ENCODE data around the gene ELK3.
A peak's percentile ranks its signal among the peaks of the same experiment; 100 is the strongest.

The ELK3 gene

DNA sequence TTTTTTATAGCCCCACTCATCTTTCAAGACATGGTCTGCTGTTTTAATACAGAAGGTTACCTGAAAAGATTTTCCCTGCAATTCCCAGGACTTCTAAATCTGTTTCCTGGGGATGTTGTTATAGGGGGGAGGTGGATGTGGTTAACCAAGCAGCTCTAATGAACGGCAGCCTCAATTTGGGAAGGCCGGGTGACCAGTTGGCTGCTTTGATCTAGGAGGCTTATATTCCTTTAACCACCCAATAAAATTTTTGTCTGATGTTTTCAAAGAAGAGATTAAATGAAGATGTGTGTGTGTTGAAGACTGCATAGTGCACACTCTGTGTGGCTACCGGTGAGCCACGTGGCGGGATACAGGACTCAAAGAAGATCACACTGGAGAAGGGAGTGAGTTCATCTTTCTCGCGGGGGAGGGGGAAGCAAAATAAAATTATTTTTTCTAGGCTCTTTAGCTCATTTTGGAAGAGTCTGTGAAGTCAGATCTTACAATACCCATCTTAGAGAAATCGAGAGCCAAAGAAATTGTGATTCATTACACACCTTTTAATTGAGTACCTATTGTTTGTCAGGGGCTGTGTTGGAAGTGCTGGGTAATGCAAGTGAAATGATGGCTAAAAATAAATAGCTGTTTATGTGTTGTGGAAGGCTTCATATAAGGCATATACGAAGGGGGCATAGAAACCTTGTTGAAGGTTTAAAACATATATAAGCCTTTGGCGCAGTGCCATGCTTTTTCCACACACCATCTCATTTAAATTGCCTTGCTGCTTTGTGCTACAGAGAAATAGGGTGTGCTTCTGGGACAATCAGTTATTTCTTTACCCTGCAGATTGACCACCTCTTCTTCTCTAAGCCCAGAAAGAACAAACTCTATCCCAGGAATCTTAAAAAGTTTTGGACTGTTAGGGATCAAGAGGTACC, 18.5 kb downstream of the ELK3 start:
- DNase-seq (ENCODE audit: low spot score): peak; percentile 98

DNA sequence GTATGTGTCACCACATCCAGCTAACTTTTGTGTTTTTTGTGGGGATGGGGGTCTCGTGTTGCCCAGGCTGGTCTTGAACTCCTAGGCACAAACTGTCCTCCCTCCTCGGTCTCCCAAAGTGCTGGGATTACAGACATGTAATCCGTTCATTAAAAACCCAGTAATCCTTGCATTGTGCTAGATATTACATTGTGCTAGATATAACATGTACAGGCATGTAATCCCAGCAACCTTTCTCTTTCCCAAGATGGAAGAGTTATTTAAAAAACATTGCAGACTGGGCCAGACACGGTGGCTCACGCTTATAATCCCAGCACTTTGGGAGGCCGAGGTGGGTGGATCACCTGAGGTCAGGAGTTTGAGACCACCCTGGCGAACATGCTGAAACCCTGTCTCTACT, 19.7 kb downstream of the ELK3 start:
- DNase-seq (ENCODE audit: low spot score): no peak

DNA sequence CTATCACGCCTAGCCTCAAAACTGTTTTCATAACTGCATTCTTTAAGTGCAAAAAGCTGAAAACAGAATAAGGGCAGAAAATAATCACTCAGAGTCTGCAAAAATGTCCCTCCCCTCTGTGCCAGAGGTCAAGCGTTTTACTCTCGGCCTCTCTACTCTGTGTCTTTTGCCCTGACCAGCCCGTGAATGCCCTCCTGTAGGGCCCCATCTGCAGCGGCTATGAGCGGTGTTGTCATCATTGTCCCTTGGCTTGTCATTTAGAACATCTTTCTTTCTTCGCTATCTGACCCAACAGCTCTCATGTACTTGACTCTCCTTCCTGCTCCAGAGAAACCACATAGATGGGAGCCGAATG, 21.7 kb downstream of the ELK3 start:
- DNase-seq (ENCODE audit: low spot score): no peak

DNA sequence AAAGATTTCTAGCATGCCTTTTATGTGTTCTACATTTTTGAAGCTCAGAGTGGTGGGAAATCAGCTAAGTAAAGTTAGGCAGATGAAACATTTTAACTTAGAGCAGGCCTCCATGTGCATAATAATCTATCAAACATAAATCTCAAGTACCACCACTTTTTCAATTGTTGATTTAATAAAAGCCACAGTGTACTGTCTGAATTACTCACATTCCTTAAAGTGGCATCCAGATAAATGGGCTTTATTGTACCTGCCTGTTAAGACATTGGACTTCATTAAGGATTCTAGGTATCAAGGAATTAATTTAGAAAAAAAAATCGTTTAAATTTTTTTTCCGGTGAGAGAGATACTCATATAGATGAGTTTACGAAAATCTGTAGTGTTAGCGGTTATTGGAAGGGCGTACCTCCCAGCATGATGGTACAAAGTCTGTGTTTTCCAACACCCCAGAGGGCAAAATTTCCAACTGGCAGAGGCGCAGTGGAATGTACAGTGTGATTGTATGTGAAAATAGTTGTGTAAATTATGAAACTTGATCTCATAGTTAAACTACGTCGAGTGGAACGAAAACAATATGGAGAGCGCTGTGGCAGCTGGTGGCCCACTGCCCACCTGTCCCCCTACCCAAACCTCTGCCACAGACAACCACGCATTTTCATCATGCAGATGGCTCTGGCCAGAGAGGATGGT, 25.0 kb downstream of the ELK3 start:
- peak; percentile 56 for DNase-seq (ENCODE audit: low spot score)

DNA sequence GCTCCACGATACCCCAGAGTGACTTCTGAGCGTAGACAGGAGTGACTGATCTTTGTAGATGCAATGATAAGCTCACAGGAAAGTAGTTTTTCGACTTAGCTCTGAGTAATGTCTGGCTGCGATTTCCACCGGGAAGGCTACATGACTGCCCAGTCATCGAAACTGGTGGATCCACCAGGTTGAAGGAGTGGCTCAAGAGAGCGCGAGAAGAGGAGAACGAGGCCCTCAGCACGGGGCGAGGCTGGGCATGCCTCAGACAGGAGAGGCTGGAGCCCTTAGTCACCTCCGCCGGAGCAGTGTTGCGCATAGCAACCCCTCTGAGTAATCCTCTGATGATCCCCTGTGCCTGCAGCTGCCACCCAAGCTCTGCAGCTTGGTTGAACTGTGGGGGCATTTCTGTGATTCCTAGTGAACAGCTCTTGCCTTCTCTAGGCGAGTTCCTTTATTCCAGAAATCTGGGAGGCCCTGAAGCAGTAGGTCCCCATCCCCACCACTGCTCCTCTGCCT, 25.6 kb downstream of the ELK3 start:
- DNase-seq (ENCODE audit: low spot score): peak; percentile 97

DNA sequence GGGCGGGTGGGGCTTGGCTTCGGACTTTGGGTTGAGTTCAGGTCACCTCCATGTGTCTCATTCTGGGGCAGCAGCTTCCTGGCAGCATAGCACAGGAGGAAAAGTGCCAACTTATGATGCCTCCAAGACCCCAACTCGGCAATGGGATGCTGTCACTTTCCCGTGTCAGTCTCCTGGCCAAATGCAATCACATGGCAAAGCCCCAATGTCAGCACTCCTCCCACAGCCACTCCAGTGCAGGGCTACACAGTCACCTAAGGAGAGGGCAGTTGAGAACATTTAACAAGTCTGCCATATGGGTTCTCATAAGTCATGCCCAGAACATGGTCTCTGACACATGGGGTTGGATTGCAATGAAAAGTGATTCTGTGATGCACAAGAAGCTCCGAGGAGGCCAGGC, 26.7 kb downstream of the ELK3 start:
- DNase-seq (ENCODE audit: low spot score): no peak

DNA sequence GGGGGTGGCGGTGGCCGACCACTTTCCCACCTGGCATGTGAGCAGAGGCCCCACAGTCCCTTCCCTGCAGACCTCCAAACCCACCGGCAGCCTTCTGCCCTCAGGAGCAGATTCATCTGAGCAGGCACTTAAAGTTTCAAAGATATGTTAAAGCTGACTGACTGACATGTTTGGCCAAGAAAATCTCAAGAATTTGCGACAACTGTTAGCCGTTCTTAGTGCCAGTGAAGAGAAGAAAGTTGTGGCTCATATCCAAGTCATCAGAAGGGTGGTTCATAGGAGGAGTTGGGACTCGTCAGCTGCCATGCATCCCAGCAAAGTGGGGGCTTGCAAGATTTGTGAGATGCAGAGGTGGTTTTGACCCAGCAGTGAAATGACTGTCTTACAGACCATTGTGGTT, 27.2 kb downstream of the ELK3 start:
- no peak for DNase-seq (ENCODE audit: low spot score)

DNA sequence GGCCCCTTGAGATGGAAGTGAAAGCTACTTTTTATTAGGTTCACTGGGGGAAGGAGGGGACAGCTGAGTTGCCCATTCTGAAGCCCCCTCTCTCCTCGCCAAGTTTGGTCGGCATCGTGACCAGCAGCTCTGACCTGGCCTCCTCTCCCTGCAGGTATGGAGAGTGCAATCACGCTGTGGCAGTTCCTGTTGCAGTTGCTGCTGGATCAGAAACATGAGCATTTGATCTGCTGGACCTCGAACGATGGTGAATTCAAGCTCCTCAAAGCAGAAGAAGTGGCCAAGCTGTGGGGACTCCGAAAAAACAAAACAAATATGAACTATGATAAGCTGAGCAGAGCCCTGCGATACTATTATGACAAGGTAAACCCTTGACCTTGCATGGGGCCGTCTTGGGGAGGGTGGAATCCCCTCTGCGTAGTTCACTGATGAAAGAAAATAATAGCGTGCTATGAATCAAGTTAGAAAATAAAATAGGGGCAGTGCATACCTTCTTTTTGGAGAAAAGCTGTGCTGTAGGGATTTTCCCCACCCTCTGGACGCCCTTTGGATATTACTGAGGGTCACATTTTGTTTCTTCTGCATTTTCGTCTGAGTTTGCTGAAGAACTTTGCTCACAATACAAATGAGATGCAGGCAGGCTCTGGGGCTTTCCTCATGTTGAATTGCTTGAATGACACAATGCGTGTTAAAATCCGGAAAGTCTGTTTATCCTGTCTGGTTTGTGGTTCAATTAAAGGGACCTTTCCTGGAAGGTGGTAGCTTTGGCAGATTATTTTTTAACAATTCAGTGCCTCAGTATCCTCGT, 29.4 kb downstream of the ELK3 start:
- no peak for DNase-seq (ENCODE audit: low spot score)

DNA sequence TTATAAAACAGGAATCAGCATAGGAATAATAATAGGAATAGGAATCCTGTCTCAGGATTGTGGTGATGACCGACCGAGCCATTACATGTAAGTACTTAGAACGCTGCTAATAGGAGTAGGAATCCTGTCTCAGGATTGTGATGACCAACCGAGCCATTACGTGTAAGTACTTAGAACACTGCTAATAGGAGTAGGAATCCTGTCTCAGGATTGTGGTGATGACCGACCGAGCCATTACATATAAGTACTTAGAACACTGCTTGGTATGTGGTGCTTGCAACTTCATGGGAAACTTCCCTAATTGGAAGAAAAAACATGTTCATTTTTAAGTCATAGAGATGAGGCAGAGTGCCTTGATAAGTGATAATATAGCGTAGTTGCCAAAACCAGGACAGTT, 30.0 kb downstream of the ELK3 start:
- no peak for DNase-seq (ENCODE audit: low spot score)

DNA sequence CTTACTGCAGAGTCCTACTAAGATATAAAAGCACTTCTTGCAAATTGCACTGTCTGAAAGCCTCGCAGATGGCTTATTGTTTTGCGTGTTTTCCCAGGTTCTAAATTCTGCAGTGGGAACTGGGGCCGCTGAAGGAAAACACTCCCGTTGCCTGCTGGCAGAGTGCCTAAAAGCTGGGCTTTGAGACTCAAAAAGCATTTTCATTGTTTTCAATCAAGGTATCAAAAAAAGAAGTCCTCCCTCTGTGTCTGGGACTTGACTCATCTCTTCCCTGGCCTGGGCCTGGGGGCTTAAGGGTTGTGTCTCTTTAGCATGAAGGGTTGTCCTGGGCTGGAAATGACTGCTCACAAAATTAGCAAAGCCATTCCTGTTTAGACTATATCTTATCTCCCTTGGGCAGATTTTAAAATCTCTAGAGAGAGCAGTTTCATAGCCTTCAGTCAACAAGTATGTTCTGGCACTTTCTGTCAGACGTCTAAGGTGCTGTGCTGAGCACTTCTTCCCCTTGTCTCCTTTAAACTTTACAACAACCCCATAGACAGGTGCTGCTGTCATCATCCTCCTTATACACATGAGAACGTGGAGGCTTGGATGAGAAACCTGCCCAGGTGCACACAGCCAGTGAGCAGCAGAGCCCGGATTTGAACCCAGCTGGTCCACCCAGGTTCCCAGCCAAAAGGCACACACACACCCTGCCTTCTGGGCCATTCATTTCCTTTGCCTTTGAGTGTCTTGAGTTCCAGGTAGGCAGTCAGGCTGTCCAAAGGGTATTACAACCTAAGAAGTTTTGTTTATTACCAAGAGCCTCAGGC, 31.1 kb downstream of the ELK3 start:
- DNase-seq (ENCODE audit: low spot score): no peak

DNA sequence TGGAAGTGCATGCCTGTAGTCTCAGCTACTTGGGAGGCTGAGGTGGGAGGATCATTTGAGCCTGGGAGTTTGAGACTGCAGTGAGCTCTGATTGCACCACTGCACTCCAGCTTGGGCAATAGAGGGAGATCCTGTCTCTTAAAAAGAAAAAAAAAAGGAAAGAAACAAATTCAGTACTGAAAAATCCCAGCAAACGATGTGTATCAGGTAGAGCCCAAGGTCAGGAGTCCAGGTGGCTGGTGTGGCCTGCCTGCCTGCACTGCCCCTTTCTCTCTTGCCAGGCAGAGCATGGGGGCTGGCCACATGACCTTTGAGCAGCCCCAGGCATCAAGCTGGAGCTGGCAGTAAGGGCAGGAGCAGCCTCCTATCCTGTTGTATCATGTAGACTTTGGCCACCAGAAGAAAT, 31.8 kb downstream of the ELK3 start:
- no peak for DNase-seq (ENCODE audit: low spot score)

DNA sequence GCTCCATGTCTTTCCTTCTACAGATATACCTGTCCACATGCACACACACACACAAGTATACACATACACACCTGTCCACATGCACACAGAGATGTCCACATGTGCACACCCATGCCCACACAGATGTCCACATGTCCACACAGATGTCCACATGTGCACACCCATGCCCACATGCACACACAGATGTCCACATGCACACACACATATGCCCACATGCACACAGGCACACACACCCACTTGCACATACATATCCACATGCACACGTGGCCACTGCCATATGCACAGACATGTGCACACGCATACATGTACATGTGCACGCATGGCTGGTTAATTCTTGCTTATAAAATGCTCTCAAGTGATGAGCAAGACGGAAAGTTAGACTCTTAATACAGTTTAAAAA, 32.2 kb downstream of the ELK3 start:
- no peak for DNase-seq (ENCODE audit: low spot score)

DNA sequence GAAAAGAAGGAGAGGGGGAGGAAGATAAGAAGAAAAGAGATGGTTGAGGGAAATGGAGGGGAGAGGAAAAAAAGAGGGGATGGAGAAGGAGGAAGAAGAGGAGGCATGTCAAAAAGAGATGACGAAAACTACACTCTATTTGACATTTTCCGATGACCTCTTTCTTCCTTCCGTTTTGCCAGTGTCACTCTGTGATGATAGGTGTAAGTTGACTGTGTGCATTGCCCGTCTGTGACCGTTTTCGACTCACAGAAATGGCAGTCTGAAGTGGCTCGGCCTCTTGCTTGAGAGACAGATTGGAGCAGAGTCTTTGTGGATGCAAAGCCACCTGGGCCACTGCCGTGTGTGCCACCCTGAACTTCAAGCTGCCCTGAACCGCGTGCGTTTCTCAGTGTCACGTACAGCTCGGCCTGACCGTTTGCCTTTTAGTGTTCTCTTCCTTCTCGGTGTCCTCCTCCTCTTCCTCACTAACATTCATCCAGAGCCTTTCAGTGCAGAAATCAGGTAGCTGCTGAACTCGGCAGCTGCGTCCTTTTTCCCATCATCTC, 32.7 kb downstream of the ELK3 start:
- DNase-seq (ENCODE audit: low spot score): no peak

DNA sequence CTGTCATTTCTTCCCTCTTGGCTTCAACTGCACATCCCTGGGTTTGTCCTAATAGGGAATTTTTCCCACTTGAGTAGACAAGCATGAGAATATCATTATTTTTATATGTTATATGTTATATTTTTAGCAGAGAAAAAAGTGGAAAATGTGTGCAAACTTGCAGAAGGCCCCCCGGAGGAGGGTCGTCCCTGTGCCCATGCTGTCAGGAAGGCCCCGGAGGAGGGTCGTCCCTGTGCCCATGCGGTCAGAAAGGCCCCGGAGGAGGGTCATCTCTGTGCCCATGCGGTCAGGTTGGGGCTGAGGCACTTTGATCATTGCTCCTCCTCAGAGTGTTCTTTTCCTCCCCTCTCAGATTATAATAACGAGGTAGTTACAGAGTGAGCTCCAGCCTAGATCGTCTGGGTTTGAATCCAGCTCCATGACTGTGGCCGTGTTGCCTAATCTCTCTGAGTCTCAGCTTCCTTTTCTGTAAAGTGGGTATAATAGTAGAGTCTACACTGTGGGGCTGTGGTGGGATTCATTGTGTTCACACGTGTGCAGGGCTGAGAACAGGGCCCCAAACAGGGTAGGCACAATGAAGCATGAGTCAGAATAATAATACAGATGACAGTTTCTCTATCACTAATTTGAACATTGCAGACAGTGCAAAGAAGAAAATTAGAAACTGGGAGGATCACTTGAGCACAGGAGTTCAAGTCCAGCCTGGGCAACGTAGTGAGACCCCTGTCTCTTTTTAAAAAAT, 33.4 kb downstream of the ELK3 start:
- no peak for DNase-seq (ENCODE audit: low spot score)

DNA sequence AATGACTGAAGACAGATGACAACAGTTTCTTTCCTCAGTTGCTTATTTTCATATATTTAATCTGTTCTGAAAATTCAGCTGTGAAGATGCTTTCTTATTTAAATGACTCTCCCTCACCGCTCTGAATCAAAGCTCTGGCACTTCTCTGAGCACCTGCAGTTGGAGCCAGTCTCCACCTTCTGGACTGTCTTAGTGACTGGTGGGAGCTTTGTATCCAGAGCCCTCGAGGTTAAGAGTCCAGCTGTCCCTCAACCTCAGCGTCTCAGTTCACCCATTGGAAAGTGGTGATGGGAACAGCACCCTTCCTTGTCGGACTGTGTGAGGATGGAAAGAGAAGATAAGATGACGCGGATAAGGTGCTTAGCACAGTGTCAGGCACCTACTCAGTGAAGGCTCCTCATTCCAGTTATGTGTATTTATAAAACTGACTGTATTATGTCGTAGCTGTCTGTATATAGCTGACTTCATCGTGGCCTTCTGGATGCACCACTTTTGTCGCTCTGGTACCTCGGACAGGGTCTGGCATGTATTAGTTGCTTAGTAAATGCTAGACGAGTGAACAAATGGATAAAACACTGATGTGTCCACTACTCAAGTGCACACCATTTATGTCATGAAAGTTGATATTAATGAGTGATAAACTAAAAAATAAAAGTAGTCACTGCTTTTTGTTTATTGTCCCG, 34.5 kb downstream of the ELK3 start:
- no peak for DNase-seq (ENCODE audit: low spot score)

DNA sequence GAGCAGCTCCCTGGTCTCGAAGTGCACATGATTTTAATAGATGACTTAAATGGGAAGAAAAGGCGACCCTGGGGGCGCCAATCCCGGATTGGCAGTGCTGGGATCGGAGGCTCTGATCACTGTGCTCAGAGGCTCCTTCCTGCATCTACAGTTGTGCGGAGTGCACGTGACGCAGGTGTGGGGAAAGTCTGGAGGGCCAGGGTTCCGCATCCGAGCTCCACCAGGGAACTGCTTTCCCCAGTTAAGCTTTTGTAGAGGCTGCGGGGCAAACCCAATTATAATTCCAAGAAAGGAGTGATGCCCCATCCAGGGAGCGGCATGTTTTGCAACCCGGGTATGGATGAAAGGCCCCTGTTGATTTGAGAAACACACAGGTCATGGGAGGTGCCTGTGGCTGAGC, 36.5 kb downstream of the ELK3 start:
- no peak for DNase-seq (ENCODE audit: low spot score)

DNA sequence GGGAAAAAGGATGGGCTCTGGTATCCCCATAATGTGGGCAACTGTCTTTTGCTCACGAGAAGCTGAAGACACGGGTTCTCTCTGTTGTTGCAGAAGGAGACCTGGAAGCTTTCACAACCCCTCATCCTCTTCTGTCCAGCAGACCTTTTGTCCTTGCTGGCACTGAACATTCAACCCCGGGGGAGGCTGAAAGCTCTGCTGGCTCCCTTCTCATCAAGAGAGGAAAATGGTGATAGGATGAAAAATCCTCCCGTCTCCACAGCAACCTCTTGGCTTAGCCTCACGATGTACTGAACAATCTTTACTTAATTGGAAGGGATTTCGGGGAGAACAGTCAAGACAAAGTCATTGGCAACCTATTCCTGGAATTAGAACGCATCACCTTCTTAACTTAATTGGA, 39.0 kb downstream of the ELK3 start:
- no peak for DNase-seq (ENCODE audit: low spot score)

DNA sequence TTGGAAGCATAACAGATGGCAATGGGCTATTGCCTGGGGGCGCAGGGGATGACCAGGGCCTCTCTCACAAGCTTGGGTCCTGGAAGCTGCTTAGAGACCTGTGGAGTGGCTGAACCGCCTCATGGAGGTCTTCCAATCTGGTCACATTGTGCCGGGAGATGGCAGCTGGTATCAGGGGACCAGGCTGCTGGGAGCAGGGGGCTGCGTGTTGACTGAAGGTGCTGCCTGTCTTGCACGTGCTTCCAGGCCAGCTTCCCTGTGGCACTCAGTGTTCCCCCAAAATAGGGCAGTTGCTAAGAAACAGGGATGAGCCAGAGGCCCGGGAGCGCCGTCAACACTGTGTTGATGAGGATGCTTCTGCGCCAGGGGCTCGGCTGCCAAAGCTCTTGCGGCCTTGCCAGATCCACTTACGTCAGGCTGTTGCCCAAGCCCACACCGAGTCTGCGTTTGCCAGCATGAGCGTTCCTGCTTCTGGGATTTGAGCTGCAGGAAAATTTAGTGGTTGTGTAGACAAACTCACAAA, 39.8 kb downstream of the ELK3 start:
- DNase-seq (ENCODE audit: low spot score): no peak

DNA sequence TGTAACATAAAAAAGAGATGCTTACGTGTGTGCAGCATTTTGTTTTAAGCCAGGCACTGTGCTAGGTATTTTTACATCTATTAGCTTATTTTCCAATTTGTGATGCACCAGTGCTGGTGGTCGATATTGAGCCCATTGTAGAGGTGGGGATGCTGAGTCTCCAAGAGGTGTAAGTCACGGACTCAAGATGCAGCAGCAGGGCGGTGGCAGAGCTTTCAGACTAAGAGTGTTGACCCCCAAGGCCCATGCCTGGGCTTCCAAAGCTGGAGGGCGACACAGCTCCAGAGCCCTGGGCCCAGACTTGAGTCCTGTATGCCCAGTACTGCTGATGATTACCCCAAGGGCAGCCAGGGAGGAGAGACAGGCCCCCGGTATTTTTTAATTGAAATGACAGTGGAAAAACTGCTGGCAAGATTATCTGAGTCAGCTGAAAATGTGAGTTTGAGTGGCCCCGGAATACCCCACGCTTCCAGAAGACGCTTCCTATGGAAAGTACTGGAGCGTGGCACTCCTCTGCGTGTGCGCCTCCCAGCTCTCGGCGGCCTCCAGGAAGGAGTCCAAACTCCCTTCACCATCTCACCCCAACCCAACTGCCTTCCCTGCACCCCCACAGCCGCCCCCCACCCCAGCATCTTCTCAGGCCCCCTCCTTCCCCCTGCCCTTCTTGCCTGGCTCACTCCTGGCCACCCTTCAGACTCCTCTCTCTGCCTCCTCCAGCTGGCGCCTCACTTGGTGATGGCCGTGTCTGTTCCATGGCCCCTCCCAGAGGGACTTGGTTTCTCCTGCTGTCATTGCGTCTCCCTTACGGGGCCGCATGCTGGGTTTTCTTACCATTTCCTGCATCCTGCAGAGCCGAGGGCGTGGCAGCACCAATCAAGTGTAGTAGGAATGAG, 40.7 kb downstream of the ELK3 start:
- DNase-seq (ENCODE audit: low spot score): no peak

All from SW480 (cell line).